ENCODE results near the gene MAP3K7. TPM values are rescaled to one million over a fixed set of nuclear protein-coding genes. Genes with fewer than 3 reads are reported as not detected.

The MAP3K7 gene
- total RNA-seq, 1 experiment from 2014 or later = 31.9 TPM

- intact Hi-C loops (cut with micrococcal nuclease; ENCODE audit: unreplicated experiment) = no loop called here
- no peaks in the 10 kb centered on the region for H3F3A ChIP-seq (ENCODE audit: insufficient read depth, low read depth)
- no peaks in the 10 kb centered on the region for H3K9me2 ChIP-seq (ENCODE audit: insufficient read depth)
- no TSS peak for BruUV-seq (replicated peaks)
- H3K36me3 ChIP-seq (ENCODE audit: low read depth) = no peaks in the 10 kb centered on the region
- ChIA-PET CTCF (no interaction called here), POLR2A (ENCODE audit: unreplicated experiment) (no interaction called here)
- no peak overlapping the region for H2AFZ ChIP-seq
- no peaks in the 10 kb centered on the region for H3K79me2 ChIP-seq (ENCODE audit: low read depth)
- no peaks in the 10 kb centered on the region for H3K4me1 ChIP-seq (replicated peaks; ENCODE audit: insufficient read depth)
- no peaks in the 10 kb centered on the region for H4K20me1 ChIP-seq (ENCODE audit: insufficient read depth)
- H3K4me2 ChIP-seq = no peak overlapping the region
- TF ChIP-seq CTCF (conservative IDR thresholded peaks at IDR 0.05) (no peak), EZH2 (IDR thresholded peaks at IDR 0.05; ENCODE audit: low read depth) (no peak)
- H3K27me3 ChIP-seq (ENCODE audit: insufficient read depth, low read depth) = no peaks in the 10 kb centered on the region
- H3K4me3 ChIP-seq = no peak overlapping the region
- DNase-seq = no peak
- H3K27ac ChIP-seq = no peak overlapping the region
- no peaks in the 10 kb centered on the region for H3K9me3 ChIP-seq (ENCODE audit: insufficient read depth, low read depth)
These were observed 90.4 kb downstream of the MAP3K7 start for GRCh38 chr6:90496258-90497016.

- H2AFZ ChIP-seq = no peak overlapping the region
- POLR2A ChIA-PET (ENCODE audit: unreplicated experiment) = no interaction called here
- BruUV-seq (replicated peaks) = no TSS peak
- no peaks in the 10 kb centered on the region for H3K36me3 ChIP-seq (ENCODE audit: low read depth)
- H3K4me2 ChIP-seq = no peak overlapping the region
- H3K79me2 ChIP-seq (ENCODE audit: low read depth) = no peaks in the 10 kb centered on the region
- no peaks in the 10 kb centered on the region for H3F3A ChIP-seq (ENCODE audit: insufficient read depth, low read depth)
- TF ChIP-seq CTCF (conservative IDR thresholded peaks at IDR 0.05) (no peak), EZH2 (IDR thresholded peaks at IDR 0.05; ENCODE audit: low read depth) (no peak)
- no peaks in the 10 kb centered on the region for H4K20me1 ChIP-seq (ENCODE audit: insufficient read depth)
- intact Hi-C loops (cut with micrococcal nuclease; ENCODE audit: unreplicated experiment) = no loop called here
- H3K9me3 ChIP-seq (ENCODE audit: insufficient read depth, low read depth) = no peaks in the 10 kb centered on the region
- H3K9me2 ChIP-seq (ENCODE audit: insufficient read depth) = no peaks in the 10 kb centered on the region
- no peaks in the 10 kb centered on the region for H3K4me1 ChIP-seq (replicated peaks; ENCODE audit: insufficient read depth)
- no peak overlapping the region for H3K4me3 ChIP-seq
- no peaks in the 10 kb centered on the region for H3K27me3 ChIP-seq (ENCODE audit: insufficient read depth, low read depth)
- CTCF ChIA-PET = no interaction called here
- no peak overlapping the region for H3K27ac ChIP-seq
- DNase-seq = no peak
These were observed 91.6 kb downstream of the MAP3K7 start for GRCh38 chr6:90495216-90495817.

- BruUV-seq (replicated peaks) = no TSS peak
- H3K4me2 ChIP-seq = no peak overlapping the region
- no peaks in the 10 kb centered on the region for H3K9me3 ChIP-seq (ENCODE audit: insufficient read depth, low read depth)
- CTCF ChIA-PET = no interaction called here
- POLR2A ChIA-PET (ENCODE audit: unreplicated experiment) = no interaction called here
- no peak overlapping the region for H3K4me3 ChIP-seq
- no peak overlapping the region for H3K27ac ChIP-seq
- intact Hi-C loops (cut with micrococcal nuclease; ENCODE audit: unreplicated experiment) = no loop called here
- DNase-seq = no peak
- no peaks in the 10 kb centered on the region for H4K20me1 ChIP-seq (ENCODE audit: insufficient read depth)
- H3F3A ChIP-seq (ENCODE audit: insufficient read depth, low read depth) = no peaks in the 10 kb centered on the region
- no peaks in the 10 kb centered on the region for H3K9me2 ChIP-seq (ENCODE audit: insufficient read depth)
- no peaks in the 10 kb centered on the region for H3K4me1 ChIP-seq (replicated peaks; ENCODE audit: insufficient read depth)
- TF ChIP-seq CTCF (conservative IDR thresholded peaks at IDR 0.05) (no peak), EZH2 (IDR thresholded peaks at IDR 0.05; ENCODE audit: low read depth) (no peak)
- no peaks in the 10 kb centered on the region for H3K79me2 ChIP-seq (ENCODE audit: low read depth)
- H3K27me3 ChIP-seq (ENCODE audit: insufficient read depth, low read depth) = no peaks in the 10 kb centered on the region
- H3K36me3 ChIP-seq (ENCODE audit: low read depth) = no peaks in the 10 kb centered on the region
- no peak overlapping the region for H2AFZ ChIP-seq
These were observed 92.6 kb downstream of the MAP3K7 start for GRCh38 chr6:90494067-90494780.
